Lower leg skin (tissue), 4 donors: ENCODE results near the gene ADAM8. TPM values are rescaled to one million over a fixed set of nuclear protein-coding genes. Genes with fewer than 3 reads are reported as not detected.

ENCODE experiments used
- DNase-seq, 2 donors: peaks; one replicate each; pipeline ENCODE4 v3.0.0-alpha.2; 2019; ENCODE audit warnings: low spot score in 2 of 2
- H3K4me3 ChIP-seq: fragments of 200-600 bp; sonication (generic); 2 replicates; pipeline ENCODE4 v1.5.1; 2017; ENCODE audit warnings: mild to moderate bottlenecking, low read depth; ENCODE audit not compliant: poor library complexity, severe bottlenecking
- CTCF ChIP-seq, 3 donors: fragments of 450-650 bp; IDR thresholded peaks; one replicate each; pipeline ENCODE4 v1.5.1; 2016; ENCODE audit warnings: antibody characterized with exemption in 3 of 3, mild to moderate bottlenecking in 3 of 3, moderate library complexity in 2 of 3
- POLR2A ChIP-seq, 2 donors: fragments of 450-650 bp; IDR thresholded peaks; one replicate each; pipeline ENCODE4 v1.6.1; 2016 to 2017; ENCODE audit warnings: antibody characterized with exemption in 2 of 2, mild to moderate bottlenecking in 1 of 2, moderate library complexity in 1 of 2
- WGBS, 2 donors: methylation state at CpG; one replicate each; pipeline ENCODE4 v1.1.5; 2018; 5-methylcytosine and 5-hydroxymethylcytosine counted together
- intact Hi-C: fragments of 100-400 bp; cut with DNase I; formaldehyde crosslinking; loops from one replicate; pipeline ENCODE4 v1.15.0; 2023; ENCODE audit warnings: low total_unique reads
- total RNA-seq, 4 donors: library from RNA; depleted of rRNA; stranded (reverse); fragments of >200 nt; gene quantifications; one replicate each; pipeline ENCODE4 v1.1.0, GENCODE V29; 2016

ADAM8 gene
- total RNA-seq, 4 donors from 2014 or later = 3.3 to 5.9 (median 4.6) TPM

GRCh38 chr10:133309720-133310398 lies 33.2 kb upstream of the ADAM8 start:
- no peak overlapping the region for H3K4me3 ChIP-seq
- 87 to 90% methylated on average over 31 to 33 of the region's 33 CpGs for WGBS, 2 donors
- intact Hi-C loops = no loop called here
- no peak for TF ChIP-seq POLR2A (IDR thresholded peaks at IDR 0.05)
- TF ChIP-seq CTCF (IDR thresholded peaks at IDR 0.05) = no peak
- DNase-seq = no peak

DNA sequence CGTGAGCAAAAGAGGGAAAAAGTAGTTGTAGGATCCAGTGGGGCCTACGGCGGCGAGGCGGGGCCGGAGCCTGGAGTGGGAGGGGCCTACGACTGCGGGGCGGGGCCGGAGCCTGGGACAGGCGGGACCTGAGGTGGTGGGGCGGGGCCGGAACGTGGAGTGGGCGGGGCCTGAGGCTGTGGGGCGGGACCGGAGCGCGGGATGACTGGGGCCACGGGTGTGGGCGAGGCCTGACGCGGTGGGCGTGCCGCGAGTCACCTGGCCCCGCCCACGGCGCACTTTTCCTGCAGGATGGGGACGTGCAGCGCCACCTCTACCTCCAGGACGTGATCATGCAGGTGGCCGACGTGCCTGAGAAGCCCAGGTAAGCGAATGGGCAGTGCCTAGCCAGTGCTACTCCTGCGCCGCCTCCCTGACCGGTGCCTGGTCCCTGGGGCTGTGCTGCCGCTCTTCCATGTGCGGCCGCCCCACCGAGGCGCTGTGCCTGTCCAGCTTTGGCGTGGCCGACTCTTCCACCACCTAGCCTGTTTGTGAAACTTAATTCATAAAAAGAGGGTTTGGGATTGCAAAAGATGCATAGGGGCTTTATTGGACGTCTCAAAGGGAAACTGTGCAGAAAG lies 32.5 kb upstream of the ADAM8 start:
- H3K4me3 ChIP-seq = peak overlapping the region; percentile 88
- 24 to 36% methylated on average over 30 to 46 of the region's 46 CpGs for WGBS, 2 donors
- TF ChIP-seq CTCF (IDR thresholded peaks at IDR 0.05) = no peak
- no peak for TF ChIP-seq POLR2A (IDR thresholded peaks at IDR 0.05)
- peak; percentile 90 to 98 for DNase-seq
- intact Hi-C loops = no loop called here

GRCh38 chr10:133308421-133309099 lies 31.9 kb upstream of the ADAM8 start, which contains the start of the genes TUBGCP2 and ZNF511:
Gene TUBGCP2 (minus strand): TSS chr10:133308872. CDS start chr10:133302941, 5,931 bp downstream.
Gene ZNF511 (plus strand): TSS chr10:133308914. CDS start chr10:133308944, 30 bp downstream.
- TF ChIP-seq POLR2A (IDR thresholded peaks at IDR 0.05) (peak in 1 of 2 donors; percentile 52), CTCF (IDR thresholded peaks at IDR 0.05) (no peak)
- peak within 1 kb of the TSS; percentile 88 for H3K4me3 ChIP-seq
- DNase-seq = peak; percentile 76 to 97
- intact Hi-C loops = no loop called here
- 0 to 1% methylated on average over 26 to 49 of the region's 89 CpGs for WGBS, 2 donors

DNA sequence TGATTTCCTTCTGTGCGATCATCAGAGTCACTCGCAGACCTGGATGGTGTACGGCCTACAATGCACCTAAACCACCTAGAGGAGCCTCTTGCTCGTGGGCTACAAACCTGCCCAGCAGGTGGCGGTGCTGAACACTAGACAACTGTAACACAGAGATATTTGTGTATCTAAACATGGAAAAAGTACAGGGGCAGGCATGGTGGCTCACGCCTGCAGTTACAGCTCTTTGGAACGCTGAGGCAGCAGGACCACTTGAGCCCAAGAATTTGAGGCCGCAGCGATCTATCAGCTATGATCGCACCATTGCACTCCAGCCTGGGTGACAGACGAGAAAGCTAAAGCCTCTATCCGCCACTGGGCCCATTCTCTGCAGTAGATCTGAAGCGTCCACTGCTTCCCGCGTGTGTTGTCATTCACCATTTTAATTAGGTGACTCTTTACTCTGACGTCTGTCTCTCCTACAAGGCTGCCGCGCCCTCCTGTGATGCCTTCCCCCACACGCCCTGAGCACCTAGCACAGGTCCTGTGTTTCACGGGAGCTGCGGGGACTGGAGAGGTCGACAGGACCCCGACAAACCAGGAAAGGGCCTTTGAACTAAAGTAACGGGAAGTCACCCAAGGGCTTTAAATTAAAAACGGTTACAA lies 31.2 kb upstream of the ADAM8 start:
- intact Hi-C loops = no loop called here
- 1 to 3% methylated on average over 25 of the region's 25 CpGs for WGBS, 2 donors
- TF ChIP-seq CTCF (IDR thresholded peaks at IDR 0.05) (no peak), POLR2A (IDR thresholded peaks at IDR 0.05) (no peak)
- peak overlapping the region; percentile 88 for H3K4me3 ChIP-seq
- DNase-seq = peak; percentile 71 to 95

- TF ChIP-seq POLR2A (IDR thresholded peaks at IDR 0.05) = no peak
- no peak for TF ChIP-seq CTCF (IDR thresholded peaks at IDR 0.05)
- no peak overlapping the region for H3K4me3 ChIP-seq
- intact Hi-C loops = no loop called here
- WGBS, 2 donors = 85 to 88% methylated on average over 17 of the region's 17 CpGs
- no peak for DNase-seq
Measured at GRCh38 chr10:133306941-133307379, 30.3 kb upstream of the ADAM8 start.
